ENCODE results near the gene ZNF281. TPM values are rescaled to one million over a fixed set of nuclear protein-coding genes. Genes with fewer than 3 reads are reported as not detected.

Gene ZNF281
- polyA plus RNA-seq, 4 donors, result 1.6 to 16.6 (median 3.3) TPM

DNA sequence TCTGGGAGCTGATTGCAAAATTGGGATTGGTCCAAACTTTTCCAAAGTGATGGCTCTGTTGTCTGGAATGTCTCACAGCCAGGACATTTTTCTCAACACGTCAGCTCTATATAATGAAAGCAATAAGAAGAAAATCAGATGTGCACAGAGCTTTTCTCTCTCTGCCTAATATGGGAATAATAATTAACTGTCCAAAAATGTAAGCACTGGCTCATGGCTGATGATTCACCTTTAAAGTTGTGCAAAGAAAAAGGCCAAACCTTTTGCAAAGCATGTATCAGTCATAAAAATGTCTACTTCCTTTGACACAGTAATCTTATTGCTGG lies 30.4 kb downstream of the ZNF281 start:
- H3K36me3 ChIP-seq (ENCODE audit: control insufficient read depth in 3 of 3, insufficient read depth in 2 of 3, low read depth in 1 of 3, low read length in 3 of 3), result no peaks in the 10 kb centered on the region
- DNase-seq (no peak), FAIRE-seq (no peak)
- no peaks in the 10 kb centered on the region for H3K27me3 ChIP-seq (ENCODE audit: control insufficient read depth in 3 of 3, insufficient read depth in 3 of 3, low read length in 3 of 3)
- no peak overlapping the region for H3K4me3 ChIP-seq (ENCODE audit: low read depth in 1 of 3, low read length in 3 of 3)
- no peak overlapping the region for H3K27ac ChIP-seq (ENCODE audit: low read depth in 1 of 3, low read length in 2 of 3)
- WGBS, 3 donors, result 75 to 83% (median 80%) methylated on average over 1 of the region's 1 CpG
- no peaks in the 10 kb centered on the region for H3K9me3 ChIP-seq (ENCODE audit: control insufficient read depth in 2 of 2, insufficient read depth in 1 of 2, low read depth in 1 of 2, low read length in 1 of 2)
- no peaks in the 10 kb centered on the region for H3K4me1 ChIP-seq (ENCODE audit: control insufficient read depth in 3 of 3, insufficient read depth in 2 of 3, low read depth in 1 of 3, low read length in 2 of 3)

DNA sequence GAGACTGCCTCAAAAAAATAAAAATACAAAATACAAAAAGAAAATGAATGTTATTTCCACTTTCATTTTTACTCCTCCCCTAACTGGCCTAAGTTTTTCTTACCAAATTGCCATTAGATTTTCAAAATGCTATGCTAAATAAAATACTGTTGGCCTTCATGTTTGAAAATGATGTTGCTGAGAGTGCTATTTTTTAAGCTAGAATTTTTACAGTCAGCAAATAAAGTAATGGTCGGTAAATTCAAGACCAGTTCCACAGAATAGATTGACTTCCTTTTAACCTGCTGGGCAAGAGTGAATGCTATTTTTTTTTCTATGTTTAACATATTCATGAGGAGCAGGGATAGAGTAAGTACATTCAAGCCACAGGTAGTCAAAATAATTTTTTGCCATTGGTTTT lies 31.7 kb downstream of the ZNF281 start:
- DNase-seq (no peak), FAIRE-seq (no peak)
- WGBS, 3 donors, result 75 to 86% (median 81%) methylated on average over 1 of the region's 1 CpG
- Histone ChIP-seq H3K4me1 (ENCODE audit: control insufficient read depth in 3 of 3, insufficient read depth in 2 of 3, low read depth in 1 of 3, low read length in 2 of 3) (no peaks in the 10 kb centered on the region), H3K27ac (ENCODE audit: low read depth in 1 of 3, low read length in 2 of 3) (no peak overlapping the region), H3K9me3 (ENCODE audit: control insufficient read depth in 2 of 2, insufficient read depth in 1 of 2, low read depth in 1 of 2, low read length in 1 of 2) (no peaks in the 10 kb centered on the region), H3K4me3 (ENCODE audit: low read depth in 1 of 3, low read length in 3 of 3) (no peak overlapping the region), H3K36me3 (ENCODE audit: control insufficient read depth in 3 of 3, insufficient read depth in 2 of 3, low read depth in 1 of 3, low read length in 3 of 3) (no peaks in the 10 kb centered on the region), H3K27me3 (ENCODE audit: control insufficient read depth in 3 of 3, insufficient read depth in 3 of 3, low read length in 3 of 3) (no peaks in the 10 kb centered on the region)

DNA sequence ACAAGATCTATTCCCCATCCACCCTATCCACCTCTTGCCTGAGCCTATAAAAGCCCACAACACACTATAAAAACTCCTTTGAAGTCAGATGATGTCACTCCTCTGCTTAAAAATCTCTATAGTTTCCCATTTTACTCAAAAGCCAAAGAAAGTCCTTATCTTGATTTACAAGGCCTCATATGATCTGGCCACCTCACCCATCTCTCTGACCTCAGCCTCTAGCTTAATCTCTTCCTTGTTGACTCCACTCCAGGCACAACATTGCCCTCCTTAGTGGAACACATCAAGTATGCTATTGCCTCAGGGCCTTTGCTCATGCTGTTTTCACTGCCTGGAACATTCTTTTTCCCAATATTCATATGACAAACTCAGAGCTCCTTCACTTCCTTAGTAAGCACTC lies 33.3 kb downstream of the ZNF281 start:
- Histone ChIP-seq H3K9me3 (ENCODE audit: control insufficient read depth in 2 of 2, insufficient read depth in 1 of 2, low read depth in 1 of 2, low read length in 1 of 2) (no peaks in the 10 kb centered on the region), H3K27me3 (ENCODE audit: control insufficient read depth in 3 of 3, insufficient read depth in 3 of 3, low read length in 3 of 3) (no peaks in the 10 kb centered on the region), H3K27ac (ENCODE audit: low read depth in 1 of 3, low read length in 2 of 3) (no peak overlapping the region), H3K36me3 (ENCODE audit: control insufficient read depth in 3 of 3, insufficient read depth in 2 of 3, low read depth in 1 of 3, low read length in 3 of 3) (no peaks in the 10 kb centered on the region), H3K4me3 (ENCODE audit: low read depth in 1 of 3, low read length in 3 of 3) (no peak overlapping the region), H3K4me1 (ENCODE audit: control insufficient read depth in 3 of 3, insufficient read depth in 2 of 3, low read depth in 1 of 3, low read length in 2 of 3) (no peaks in the 10 kb centered on the region)
- FAIRE-seq, result no peak
- no peak for DNase-seq

DNA sequence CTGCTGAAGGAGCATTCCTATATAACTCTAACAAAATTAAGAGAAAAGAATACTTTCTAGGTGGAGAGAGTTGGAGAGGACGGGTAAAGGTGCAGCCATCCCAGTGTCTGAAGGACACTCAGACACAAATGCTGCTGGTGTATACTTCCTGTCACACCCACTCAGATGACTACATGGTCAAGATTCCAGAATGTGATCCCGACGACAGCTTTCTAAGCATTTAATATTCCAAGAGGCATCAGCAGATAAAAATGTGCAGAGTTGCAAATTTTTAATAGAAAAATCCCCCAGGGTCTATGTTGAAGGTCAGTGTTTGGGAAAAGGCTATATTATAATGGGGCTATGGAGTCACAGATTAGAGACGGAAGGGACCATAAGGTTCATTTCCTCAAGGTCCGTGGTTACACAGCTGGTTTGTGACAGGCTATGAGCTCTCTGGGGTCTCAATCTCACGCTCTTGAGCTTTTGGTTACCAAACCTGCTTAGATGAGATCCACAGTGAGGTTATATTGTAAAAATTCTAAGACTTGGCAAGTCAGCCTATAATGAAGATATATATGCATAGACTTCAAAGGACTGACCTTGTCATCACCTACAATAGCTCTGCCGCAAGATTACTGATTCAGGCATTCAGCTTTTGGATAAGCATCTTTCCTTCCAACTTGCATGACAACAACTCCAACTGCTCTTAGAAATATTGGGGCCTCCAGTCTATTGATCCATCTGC lies 35.1 kb downstream of the ZNF281 start:
- FAIRE-seq (no peak), DNase-seq (no peak)
- 72 to 88% (median 78%) methylated on average over 7 of the region's 7 CpGs for WGBS, 3 donors

DNA sequence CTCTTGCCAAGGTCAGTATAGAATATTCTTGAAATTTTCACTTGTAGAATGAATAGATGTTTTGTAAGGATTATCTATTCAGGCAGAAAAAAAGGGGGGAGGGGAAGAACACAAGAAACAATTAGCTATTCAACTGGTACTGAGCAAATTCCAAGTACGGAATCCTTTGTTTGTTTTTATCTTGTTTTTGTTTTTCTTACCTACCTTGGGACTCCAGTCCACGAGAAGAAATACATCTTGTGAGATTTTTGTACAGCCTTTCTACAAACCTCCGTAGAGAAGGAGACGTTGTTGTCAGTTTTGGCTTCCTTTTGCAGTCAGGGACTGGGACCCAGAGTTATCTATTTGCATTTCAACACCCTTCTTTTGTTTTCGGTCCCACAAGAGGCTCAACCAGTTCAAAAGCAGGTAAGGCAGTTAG lies 36.0 kb downstream of the ZNF281 start:
- H3K4me1 ChIP-seq (ENCODE audit: control insufficient read depth in 3 of 3, insufficient read depth in 2 of 3, low read depth in 1 of 3, low read length in 2 of 3), result no peaks in the 10 kb centered on the region
- H3K4me3 ChIP-seq (ENCODE audit: low read depth in 1 of 3, low read length in 3 of 3), result no peak overlapping the region
- DNase-seq, result no peak
- H3K9me3 ChIP-seq (ENCODE audit: control insufficient read depth in 2 of 2, insufficient read depth in 1 of 2, low read depth in 1 of 2, low read length in 1 of 2), result no peaks in the 10 kb centered on the region
- no peaks in the 10 kb centered on the region for H3K36me3 ChIP-seq (ENCODE audit: control insufficient read depth in 3 of 3, insufficient read depth in 2 of 3, low read depth in 1 of 3, low read length in 3 of 3)
- WGBS, 3 donors, result 44 to 62% (median 52%) methylated on average over 5 of the region's 5 CpGs
- FAIRE-seq, result no peak
- H3K27me3 ChIP-seq (ENCODE audit: control insufficient read depth in 3 of 3, insufficient read depth in 3 of 3, low read length in 3 of 3), result no peaks in the 10 kb centered on the region
- H3K27ac ChIP-seq (ENCODE audit: low read depth in 1 of 3, low read length in 2 of 3), result no peak overlapping the region

More for the DNA sequence above, 35.1 kb downstream of the ZNF281 start:
- Histone ChIP-seq H3K4me1 (ENCODE audit: control insufficient read depth in 3 of 3, insufficient read depth in 2 of 3, low read depth in 1 of 3, low read length in 2 of 3) (no peaks in the 10 kb centered on the region), H3K27me3 (ENCODE audit: control insufficient read depth in 3 of 3, insufficient read depth in 3 of 3, low read length in 3 of 3) (no peaks in the 10 kb centered on the region), H3K4me3 (ENCODE audit: low read depth in 1 of 3, low read length in 3 of 3) (no peak overlapping the region), H3K36me3 (ENCODE audit: control insufficient read depth in 3 of 3, insufficient read depth in 2 of 3, low read depth in 1 of 3, low read length in 3 of 3) (no peaks in the 10 kb centered on the region), H3K9me3 (ENCODE audit: control insufficient read depth in 2 of 2, insufficient read depth in 1 of 2, low read depth in 1 of 2, low read length in 1 of 2) (no peaks in the 10 kb centered on the region), H3K27ac (ENCODE audit: low read depth in 1 of 3, low read length in 2 of 3) (no peak overlapping the region)

DNA sequence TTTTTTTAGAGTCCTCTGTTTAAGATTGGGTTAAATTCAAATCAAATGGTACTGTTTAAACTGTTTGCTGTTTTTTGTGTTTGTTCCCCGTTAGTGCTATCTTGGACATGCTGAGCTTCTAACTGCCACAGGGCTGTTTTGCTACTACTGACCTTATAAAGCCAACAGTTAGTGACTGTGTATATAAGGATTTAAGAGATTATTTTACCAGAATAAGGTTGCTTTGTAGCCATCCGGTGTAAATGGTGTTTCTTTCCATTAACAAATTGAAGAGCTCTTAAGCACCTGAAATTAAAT lies 37.0 kb downstream of the ZNF281 start:
- H3K27ac ChIP-seq (ENCODE audit: low read depth in 1 of 3, low read length in 2 of 3), result no peak overlapping the region
- 78 to 84% (median 80%) methylated on average over 2 of the region's 2 CpGs for WGBS, 3 donors

DNA sequence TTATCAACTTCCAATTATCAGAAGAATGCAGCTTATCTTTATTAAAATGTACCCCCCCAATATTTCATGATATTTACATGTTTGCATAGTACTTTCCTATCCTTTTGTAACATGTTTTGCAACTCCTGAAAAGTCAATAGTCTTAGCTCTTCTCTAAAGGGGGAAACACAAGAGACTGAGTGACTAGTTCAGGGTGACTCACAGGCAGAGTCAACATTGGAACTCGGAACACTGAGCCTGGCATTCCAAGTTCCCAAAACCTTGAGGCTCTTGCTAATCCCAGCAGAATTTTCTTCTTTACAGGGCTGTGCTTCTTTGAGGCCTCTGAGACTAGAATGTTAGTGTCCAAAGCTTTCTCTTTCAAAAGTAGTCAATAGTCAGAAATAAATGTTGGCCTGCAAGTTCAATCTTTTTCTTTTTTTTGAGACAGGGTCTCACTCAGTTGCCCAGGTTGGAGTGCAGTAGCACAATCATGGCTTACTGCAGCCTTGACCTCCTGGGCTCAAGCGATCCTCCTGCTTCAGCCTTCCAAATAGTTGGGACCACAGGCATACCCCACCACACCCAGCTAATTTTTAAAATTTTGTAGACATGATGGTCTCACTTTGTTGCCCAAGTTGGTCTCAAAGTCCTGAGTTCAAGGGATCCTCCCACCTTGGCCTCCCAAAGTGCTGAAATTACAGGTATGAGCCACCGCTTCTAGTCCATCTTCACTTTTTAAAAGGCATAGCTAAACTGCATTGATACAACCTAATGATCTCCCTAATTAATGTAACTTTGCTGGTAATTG lies 37.5 kb downstream of the ZNF281 start:
- H3K27ac ChIP-seq (ENCODE audit: low read depth in 1 of 3, low read length in 2 of 3), result no peak overlapping the region
- FAIRE-seq, result no peak
- H3K4me3 ChIP-seq (ENCODE audit: low read depth in 1 of 3, low read length in 3 of 3), result no peak overlapping the region
- WGBS, 3 donors, result 83 to 87% (median 86%) methylated on average over 3 of the region's 3 CpGs
- no peaks in the 10 kb centered on the region for H3K27me3 ChIP-seq (ENCODE audit: control insufficient read depth in 3 of 3, insufficient read depth in 3 of 3, low read length in 3 of 3)
- H3K9me3 ChIP-seq (ENCODE audit: control insufficient read depth in 2 of 2, insufficient read depth in 1 of 2, low read depth in 1 of 2, low read length in 1 of 2), result no peaks in the 10 kb centered on the region
- no peaks in the 10 kb centered on the region for H3K4me1 ChIP-seq (ENCODE audit: control insufficient read depth in 3 of 3, insufficient read depth in 2 of 3, low read depth in 1 of 3, low read length in 2 of 3)
- no peaks in the 10 kb centered on the region for H3K36me3 ChIP-seq (ENCODE audit: control insufficient read depth in 3 of 3, insufficient read depth in 2 of 3, low read depth in 1 of 3, low read length in 3 of 3)
- DNase-seq, result no peak

More for the DNA sequence above, 37.0 kb downstream of the ZNF281 start:
- H3K4me3 ChIP-seq (ENCODE audit: low read depth in 1 of 3, low read length in 3 of 3), result no peak overlapping the region
- H3K4me1 ChIP-seq (ENCODE audit: control insufficient read depth in 3 of 3, insufficient read depth in 2 of 3, low read depth in 1 of 3, low read length in 2 of 3), result no peaks in the 10 kb centered on the region
- no peak for DNase-seq
- no peak for FAIRE-seq
- no peaks in the 10 kb centered on the region for H3K27me3 ChIP-seq (ENCODE audit: control insufficient read depth in 3 of 3, insufficient read depth in 3 of 3, low read length in 3 of 3)
- no peaks in the 10 kb centered on the region for H3K9me3 ChIP-seq (ENCODE audit: control insufficient read depth in 2 of 2, insufficient read depth in 1 of 2, low read depth in 1 of 2, low read length in 1 of 2)
- H3K36me3 ChIP-seq (ENCODE audit: control insufficient read depth in 3 of 3, insufficient read depth in 2 of 3, low read depth in 1 of 3, low read length in 3 of 3), result no peaks in the 10 kb centered on the region

DNA sequence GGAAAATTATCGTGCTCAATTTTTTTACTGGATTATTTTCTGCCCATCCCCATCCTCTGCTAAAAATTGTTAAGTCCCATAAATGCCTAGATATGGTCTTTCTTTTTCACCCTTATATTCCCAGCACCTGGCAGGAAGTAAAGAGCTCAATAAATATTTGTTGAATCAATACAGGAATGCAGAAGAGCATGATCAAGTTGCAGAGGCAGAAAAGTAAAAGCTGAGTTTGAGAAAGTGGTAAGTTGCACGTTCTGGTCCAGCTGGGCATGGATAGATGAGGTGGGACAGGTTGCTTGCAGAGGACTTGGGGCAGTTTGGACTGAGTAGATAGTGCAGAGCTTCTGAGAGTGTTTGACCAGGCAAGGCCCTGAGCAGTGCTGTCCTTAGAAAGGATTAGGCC lies 40.1 kb downstream of the ZNF281 start:
- Histone ChIP-seq H3K27me3 (ENCODE audit: control insufficient read depth in 3 of 3, insufficient read depth in 3 of 3, low read length in 3 of 3) (no peaks in the 10 kb centered on the region), H3K4me1 (ENCODE audit: control insufficient read depth in 3 of 3, insufficient read depth in 2 of 3, low read depth in 1 of 3, low read length in 2 of 3) (no peaks in the 10 kb centered on the region), H3K36me3 (ENCODE audit: control insufficient read depth in 3 of 3, insufficient read depth in 2 of 3, low read depth in 1 of 3, low read length in 3 of 3) (no peaks in the 10 kb centered on the region), H3K27ac (ENCODE audit: low read depth in 1 of 3, low read length in 2 of 3) (no peak overlapping the region), H3K4me3 (ENCODE audit: low read depth in 1 of 3, low read length in 3 of 3) (no peak overlapping the region), H3K9me3 (ENCODE audit: control insufficient read depth in 2 of 2, insufficient read depth in 1 of 2, low read depth in 1 of 2, low read length in 1 of 2) (no peaks in the 10 kb centered on the region)
- 43 to 70% (median 46%) methylated on average over 2 of the region's 2 CpGs for WGBS, 3 donors
- FAIRE-seq, result no peak
- no peak for DNase-seq

DNA sequence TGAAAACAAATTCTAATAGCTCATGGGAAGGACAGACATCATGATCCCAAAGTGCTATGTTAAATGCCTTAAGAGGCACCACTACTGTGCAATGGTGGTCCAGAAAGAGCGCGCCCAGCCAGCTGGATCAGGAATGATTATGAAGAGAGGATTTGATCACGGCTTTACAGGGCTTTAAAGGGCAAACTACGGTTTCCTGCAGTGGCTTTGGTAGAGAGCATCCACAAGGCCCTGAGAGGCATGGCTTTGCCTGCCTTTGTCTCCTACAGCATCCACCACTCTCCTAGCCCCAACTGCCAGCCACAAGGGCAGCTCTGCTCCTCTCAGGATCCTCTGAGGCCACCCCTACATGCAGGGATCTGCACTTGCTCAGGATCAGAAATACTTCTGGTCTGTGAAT lies 40.7 kb downstream of the ZNF281 start:
- Histone ChIP-seq H3K9me3 (ENCODE audit: control insufficient read depth in 2 of 2, insufficient read depth in 1 of 2, low read depth in 1 of 2, low read length in 1 of 2) (no peaks in the 10 kb centered on the region), H3K4me3 (ENCODE audit: low read depth in 1 of 3, low read length in 3 of 3) (no peak overlapping the region), H3K4me1 (ENCODE audit: control insufficient read depth in 3 of 3, insufficient read depth in 2 of 3, low read depth in 1 of 3, low read length in 2 of 3) (no peaks in the 10 kb centered on the region), H3K27me3 (ENCODE audit: control insufficient read depth in 3 of 3, insufficient read depth in 3 of 3, low read length in 3 of 3) (no peaks in the 10 kb centered on the region), H3K27ac (ENCODE audit: low read depth in 1 of 3, low read length in 2 of 3) (no peak overlapping the region), H3K36me3 (ENCODE audit: control insufficient read depth in 3 of 3, insufficient read depth in 2 of 3, low read depth in 1 of 3, low read length in 3 of 3) (no peaks in the 10 kb centered on the region)
- WGBS, 3 donors, result 90 to 95% (median 94%) methylated on average over 4 of the region's 4 CpGs
- FAIRE-seq (no peak), DNase-seq (no peak)
